SK-N-MC (cell line): ENCODE results near the gene HSD11B2.

ENCODE experiments used
- EZH2 ChIP-seq: fragments of 200-600 bp; sonication (generic); IDR thresholded peaks from one replicate; pipeline ENCODE4 v1.6.1; 2017; ENCODE audit warnings: antibody characterized with exemption
- POLR2AphosphoS5 ChIP-seq: IDR thresholded peaks from 2 replicates; pipeline ENCODE4 v1.6.1; 2012; ENCODE audit warnings: mild to moderate bottlenecking, low read depth, low read length, borderline replicate concordance

GRCh38 chr16:67400901-67401300, 30.0 kb upstream of the HSD11B2 start:
- no peak for TF ChIP-seq POLR2AphosphoS5
- TF ChIP-seq EZH2 = no peak
